ELF-1 (cell line): ENCODE results near the gene INPP5A.
"Not testable (repeated sequence)": the region's sequence is repeated elsewhere in the genome, so short reads cannot be mapped to it uniquely, and the experiment has no call there.

Experiments
- DNase-seq: peaks from one replicate; pipeline ENCODE4 v3.0.0-alpha.2; 2016; ENCODE audit warnings: low read depth, low spot score

Gene INPP5A

GRCh38 chr10:132673746-132674145 lies 136.2 kb downstream of the INPP5A start:
- not testable (repeated sequence) for DNase-seq

DNA sequence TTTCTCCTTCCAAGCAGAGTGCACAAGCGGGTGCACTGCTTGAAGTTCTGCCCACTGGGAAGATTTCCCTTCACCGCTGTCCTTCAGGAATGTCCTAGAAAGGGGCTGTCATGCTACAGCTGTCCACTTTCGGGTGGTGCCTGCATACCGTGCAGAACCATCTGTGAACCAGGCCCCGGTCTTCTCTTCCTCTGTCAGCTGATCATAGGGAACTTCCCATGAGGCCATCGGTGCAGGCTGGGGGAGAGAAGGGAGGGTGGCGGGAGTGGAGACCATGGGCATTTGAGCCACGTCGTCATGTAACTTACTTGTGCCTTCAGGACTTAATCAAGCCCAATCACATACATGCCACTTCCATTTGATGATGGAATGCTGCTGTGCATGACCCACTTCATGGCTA lies 136.7 kb downstream of the INPP5A start:
- DNase-seq = no peak

DNA sequence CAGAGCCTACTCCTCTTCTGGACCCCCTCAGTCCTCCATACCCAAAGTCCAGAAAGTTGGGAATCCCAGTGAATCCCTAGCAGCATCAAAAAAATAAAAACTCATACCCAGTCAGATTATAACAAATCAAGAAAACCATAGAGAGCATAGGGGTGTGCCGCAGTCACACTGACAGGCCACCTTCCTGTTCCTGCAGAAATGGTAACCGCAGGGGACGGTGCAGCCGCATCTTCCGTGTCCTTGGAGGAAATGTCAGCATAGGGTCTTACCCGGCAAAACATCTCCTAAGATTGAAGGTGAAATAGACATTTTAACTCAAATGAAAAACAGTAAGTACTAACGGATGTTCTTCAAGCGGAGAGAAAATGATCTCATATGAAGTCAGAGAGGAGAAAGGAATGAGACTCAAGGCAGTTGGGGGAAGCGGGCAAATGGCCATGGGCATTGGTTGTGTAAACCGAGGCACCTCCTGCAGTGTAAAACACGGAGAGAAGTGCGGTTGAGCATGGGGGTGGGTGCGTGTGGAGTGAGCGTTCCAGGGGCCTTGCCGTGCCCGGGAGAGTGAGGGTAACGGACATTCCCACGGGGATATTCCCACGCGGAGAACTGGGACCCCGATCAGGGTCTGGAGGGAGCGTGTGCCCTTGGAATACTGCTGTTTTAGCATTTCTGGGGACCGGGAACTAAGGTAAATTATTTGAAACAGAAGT lies 137.6 kb downstream of the INPP5A start:
- DNase-seq = no peak

DNA sequence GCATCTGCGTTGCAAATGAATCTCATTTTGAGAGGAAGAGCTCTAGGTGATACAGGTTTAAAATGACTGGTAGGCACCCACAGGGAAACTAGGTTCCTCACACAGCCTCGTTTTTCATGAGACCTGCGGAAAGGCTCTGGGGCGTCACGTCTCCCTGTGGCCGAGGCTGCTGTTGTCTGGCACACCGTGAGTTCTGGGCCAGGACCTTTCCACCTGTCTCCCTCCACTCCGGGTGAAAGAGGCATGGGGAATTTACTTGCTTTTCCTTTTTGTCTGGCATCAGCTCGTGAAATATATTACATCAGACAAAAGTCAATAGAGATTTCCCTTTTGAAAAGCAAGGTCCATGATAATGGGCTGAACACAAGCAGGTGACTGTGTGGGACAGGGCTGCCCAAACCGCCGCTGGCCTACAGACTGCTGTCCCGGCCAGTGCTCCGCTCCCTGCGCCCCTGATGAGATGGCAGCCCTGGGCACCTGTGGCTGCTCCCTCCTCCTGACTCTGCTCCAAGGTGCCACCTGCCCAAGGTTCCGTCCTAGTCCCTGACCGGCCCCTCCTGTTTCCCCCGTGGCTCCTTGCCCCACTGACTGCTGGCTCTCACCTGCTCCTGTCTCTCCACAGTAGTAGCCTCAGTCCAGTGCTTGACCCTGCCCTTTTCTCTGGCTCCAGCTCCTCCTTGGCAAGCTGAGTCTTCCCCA lies 138.8 kb downstream of the INPP5A start:
- DNase-seq = no peak

- no peak for DNase-seq
Measured at GRCh38 chr10:132677096-132677472, 139.5 kb downstream of the INPP5A start.

GRCh38 chr10:132677473-132678227 lies 140.1 kb downstream of the INPP5A start:
- DNase-seq = no peak

- peak; percentile 65 for DNase-seq
Measured at GRCh38 chr10:132678436-132679216, 141.0 kb downstream of the INPP5A start.

DNA sequence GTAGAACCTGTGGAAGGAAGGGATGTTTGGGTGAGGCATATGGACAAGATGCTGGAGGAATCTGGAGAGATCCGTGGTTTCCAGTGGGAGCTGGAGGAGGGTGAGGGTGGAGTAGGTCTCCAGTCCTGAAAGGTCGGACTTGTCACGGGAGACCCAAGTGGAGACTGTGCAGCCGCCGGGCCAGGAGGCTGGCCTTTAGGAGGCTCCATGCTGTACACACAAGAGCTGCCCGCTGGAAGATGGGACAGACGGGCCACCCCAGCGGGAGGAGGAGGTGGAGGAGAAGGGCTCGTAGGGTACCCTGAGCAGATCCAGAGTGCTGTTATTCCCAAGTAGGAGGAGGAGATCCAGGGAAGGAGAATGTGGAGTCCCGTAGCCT lies 141.6 kb downstream of the INPP5A start:
- DNase-seq = no peak

GRCh38 chr10:132679640-132680039 lies 142.1 kb downstream of the INPP5A start:
- no peak for DNase-seq

DNA sequence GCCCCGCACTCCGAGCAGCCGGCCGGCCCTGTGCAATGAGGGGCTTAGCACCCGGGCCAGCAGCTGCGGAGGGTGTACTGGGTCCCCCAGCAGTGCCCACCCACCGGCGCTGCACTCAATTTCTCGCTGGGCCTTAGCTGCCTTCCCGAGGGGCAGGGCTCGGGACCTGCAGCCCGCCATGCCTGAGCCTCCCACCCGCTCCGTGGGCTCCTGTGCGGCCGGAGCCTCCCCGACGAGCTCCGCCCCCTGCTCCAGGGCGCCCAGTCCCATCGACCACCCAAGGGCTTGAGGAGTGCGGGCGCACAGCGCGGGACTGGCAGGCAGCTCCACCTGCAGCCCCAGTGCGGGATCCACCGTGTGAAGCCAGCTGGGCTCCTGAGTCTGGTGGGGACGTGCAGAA lies 143.2 kb downstream of the INPP5A start:
- DNase-seq = not testable (repeated sequence)

GRCh38 chr10:132681858-132682755 lies 144.5 kb downstream of the INPP5A start:
- DNase-seq = no peak

GRCh38 chr10:132684164-132684891 lies 146.7 kb downstream of the INPP5A start:
- DNase-seq = no peak

DNA sequence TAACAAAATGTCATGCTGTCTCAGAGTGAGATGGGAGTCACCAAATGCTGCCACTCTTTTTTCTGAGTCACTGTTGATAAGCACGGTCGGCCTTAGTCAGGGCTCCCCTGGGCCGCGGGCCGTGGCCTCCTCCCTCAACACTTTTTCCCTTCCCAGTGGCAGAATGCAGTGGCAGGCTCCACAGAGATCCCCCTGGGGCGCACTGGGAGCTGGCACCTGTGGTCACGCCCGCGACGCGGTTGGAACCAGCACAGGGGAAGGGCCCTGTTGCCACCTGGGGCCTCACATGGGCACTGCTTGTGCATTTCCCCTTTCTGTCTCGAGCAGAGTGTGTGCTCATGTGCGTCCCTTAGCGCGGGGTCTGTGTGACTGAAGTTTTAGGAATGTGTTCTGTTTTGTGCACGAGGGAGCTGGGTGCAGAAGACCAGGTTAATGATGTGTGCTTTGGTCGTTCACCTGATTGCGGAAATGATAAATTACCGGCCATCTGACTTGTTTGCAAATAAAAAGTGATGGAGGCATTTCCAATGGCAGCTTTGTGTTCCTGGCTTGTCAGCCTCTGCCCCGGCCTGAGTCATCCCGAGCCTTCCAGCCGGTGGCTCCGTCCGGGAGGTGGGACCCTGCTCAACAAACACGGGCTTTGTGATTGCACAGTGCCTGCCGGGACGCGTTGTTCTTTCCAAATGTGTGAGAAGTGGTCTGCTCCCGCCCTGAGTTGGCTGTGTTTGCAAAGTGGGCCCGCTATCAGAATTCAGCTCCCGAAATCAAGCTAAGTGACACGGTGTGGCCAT lies 147.7 kb downstream of the INPP5A start:
- DNase-seq = peak; percentile 40

DNA sequence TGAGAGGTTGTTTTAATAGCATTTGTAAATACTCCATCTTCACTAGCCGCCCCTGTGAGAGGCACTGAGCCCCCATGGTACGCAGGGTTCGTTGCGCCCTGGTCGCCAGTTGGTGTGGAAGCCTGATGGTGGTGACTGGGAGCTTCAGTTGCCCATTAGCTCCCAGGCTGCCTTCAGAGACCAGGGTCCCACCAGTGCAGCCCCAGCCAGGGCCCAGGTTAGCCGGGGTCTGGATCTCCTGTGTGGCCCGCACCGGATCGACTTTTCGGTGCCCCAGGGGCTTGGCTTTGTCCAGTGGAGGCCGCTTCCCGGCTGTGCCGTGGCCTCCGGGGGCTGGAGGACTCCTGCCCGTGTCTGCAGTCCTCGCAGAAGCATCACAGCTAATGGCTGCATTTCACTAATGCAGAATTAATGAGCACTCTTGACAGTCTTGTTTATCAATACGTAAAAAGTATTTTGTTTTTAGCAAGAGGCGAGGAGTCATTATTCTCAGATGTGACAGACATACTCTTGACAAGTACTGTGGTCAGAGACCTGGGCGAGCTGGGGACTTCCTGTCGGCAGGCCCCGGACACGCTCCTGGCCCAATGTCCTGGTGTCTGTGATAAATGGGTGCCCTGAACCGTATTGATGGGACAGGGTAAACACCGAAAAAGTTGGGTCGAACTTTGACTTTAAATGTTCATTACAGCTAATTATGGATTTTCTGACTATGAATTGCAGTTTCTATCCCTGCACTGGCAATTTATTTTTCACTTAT lies 148.5 kb downstream of the INPP5A start:
- DNase-seq = peak; percentile 21

DNA sequence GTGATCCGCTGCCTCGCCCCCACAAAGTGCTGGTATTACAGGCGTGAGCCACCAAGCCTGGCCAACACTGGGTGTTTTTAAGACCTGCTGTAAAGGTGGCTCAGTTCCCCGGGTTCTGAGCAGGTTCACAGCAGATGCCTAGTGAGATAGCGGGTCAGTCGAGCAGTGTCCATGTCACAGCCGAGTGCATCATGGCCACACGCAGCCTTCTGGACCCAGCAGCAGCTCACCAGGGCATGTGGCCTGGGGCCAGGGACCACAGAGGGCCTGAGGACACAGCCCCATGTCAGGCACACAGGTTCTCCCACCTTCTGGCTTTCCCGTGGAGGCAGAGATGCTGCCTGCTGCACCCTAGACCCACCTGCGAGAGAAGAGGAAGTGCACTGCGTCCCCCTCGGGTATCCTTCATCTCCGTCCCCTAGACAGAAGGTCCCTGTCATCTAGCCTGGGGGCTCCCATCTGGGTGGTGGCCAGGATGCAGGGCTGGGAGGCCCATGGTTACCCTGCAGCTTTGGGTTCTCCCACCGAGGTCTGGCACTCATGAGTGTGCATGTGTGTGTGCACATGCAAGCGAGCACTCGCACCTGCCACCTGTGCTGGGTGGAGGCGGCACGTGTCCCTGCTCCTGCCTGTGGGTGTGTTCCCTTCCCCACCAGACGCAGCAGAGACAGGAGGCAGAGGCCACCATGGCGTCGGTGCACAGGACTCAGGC lies 149.8 kb downstream of the INPP5A start:
- DNase-seq = no peak

DNA sequence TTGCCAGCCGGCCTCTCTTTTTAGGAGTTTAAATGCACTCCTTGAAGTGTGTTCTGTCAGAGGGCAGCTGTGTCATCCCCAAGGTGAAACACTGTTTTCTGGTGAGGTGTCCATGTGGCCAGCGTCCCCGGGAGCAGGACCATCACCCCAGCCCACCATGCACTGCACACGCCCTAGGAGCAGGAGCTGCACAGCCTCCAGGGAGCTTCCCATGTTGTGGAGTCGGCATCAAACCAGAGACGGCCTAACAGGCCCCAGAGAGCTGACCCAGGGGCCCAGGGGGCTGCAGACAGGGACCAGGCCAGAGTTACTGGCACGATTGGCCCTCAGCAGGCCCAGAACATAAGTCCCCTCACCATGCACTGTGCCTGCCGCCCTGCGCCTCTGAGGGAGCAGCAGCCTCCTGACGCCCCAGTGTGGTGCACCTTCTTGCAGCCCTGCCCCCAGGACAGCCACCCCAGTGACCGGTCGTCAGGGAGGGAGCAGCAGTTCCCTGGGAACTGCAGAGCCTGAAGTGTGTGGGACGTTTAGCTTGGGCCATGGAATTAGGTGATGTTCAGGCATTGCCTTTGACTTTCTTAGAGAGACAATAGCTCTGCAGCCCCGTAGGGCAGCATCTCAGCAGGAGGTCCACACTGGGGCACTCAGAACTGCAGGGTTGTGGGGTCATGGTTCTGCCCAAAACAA lies 150.4 kb downstream of the INPP5A start:
- DNase-seq = peak; percentile 43
